ENCODE results near the gene SLIT3.

Gene SLIT3

DNA sequence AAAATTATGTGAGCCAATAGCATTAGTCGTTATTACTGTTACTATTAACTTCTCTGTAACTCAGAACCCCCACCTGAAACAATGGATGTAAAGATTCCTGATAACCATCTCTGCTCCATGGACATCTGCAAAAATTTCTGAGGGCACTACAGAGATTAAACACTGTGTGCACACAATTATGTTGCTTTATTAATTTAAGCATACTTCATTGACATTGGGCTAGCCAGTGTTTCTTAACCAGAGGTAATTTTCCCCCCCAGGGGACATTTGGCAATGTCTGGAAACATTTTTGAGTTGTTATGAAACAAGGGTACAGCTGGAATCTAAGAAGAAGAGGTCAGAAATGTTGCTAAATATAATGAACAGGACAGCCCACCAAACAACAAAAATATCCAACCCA is 19.3 kb downstream of the SLIT3 start:
- Mint-ChIP-seq H3K9me3 (peaks cover 14% of the 10 kb centered on the region), H3K4me1 (peaks cover 20% of the 10 kb centered on the region), H3K36me3 (ENCODE audit: low read depth) (peaks cover 6% of the 10 kb centered on the region), H3K27ac (no peak overlapping the region), H3K27me3 (ENCODE audit: low read depth, poor library complexity) (peaks cover 15% of the 10 kb centered on the region), H3K4me3 (no peak overlapping the region)
- TF ChIP-seq, protein P1, sequence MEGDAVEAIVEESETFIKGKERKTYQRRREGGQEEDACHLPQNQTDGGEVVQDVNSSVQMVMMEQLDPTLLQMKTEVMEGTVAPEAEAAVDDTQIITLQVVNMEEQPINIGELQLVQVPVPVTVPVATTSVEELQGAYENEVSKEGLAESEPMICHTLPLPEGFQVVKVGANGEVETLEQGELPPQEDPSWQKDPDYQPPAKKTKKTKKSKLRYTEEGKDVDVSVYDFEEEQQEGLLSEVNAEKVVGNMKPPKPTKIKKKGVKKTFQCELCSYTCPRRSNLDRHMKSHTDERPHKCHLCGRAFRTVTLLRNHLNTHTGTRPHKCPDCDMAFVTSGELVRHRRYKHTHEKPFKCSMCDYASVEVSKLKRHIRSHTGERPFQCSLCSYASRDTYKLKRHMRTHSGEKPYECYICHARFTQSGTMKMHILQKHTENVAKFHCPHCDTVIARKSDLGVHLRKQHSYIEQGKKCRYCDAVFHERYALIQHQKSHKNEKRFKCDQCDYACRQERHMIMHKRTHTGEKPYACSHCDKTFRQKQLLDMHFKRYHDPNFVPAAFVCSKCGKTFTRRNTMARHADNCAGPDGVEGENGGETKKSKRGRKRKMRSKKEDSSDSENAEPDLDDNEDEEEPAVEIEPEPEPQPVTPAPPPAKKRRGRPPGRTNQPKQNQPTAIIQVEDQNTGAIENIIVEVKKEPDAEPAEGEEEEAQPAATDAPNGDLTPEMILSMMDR (IDR thresholded peaks at IDR 0.05) = no peak
- DNase-seq = no peak

DNA sequence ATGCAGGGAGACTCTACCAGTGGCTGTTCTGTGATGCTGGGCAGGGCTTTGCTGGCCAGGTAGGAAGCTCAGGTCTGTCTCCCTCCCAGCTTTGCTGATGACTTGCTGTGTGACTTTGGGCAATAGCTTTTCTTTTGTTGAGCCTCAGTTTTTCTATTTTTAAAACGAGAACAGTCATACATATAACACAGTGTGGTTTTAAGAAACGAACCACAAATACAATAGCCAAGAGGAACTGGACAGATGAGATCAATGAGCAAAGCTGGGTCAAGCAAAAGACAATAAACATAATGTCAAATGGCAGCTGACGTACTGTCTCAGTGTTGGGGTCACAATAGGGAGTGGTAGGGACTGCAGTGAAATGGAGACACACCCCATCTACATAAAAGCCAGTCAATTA is 20.2 kb downstream of the SLIT3 start:
- Mint-ChIP-seq H3K36me3 (ENCODE audit: low read depth) (peaks cover 6% of the 10 kb centered on the region), H3K9me3 (peaks cover 7% of the 10 kb centered on the region), H3K27ac (peak overlapping the region; percentile 52), H3K27me3 (ENCODE audit: low read depth, poor library complexity) (peaks cover 15% of the 10 kb centered on the region), H3K4me3 (no peak overlapping the region), H3K4me1 (peaks cover 20% of the 10 kb centered on the region)
- no peak for DNase-seq
- TF ChIP-seq, protein P1 (IDR thresholded peaks at IDR 0.05) = no peak

DNA sequence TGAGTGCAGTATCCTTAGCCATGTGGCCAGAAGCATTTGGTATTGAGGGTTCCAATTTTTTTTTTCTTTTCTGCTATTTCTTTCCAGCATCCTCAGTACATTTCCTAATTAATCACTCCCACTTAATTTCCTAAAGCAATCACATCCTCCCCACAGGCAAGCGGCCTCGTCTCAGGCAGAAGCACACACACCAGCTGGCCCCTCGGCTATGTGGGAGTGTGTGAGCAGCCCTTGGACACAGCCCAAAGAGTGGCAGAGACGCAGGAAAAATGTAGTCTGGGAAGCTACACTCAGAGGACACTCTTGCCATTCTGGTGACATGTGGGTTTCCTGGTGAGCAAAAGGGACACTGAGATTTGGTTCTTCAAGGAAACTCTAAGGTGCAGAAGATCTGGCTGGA is 20.7 kb downstream of the SLIT3 start:
- H3K36me3 Mint-ChIP-seq (ENCODE audit: low read depth) = peaks cover 6% of the 10 kb centered on the region
- DNase-seq = no peak
- peaks cover 20% of the 10 kb centered on the region for H3K4me1 Mint-ChIP-seq
- TF ChIP-seq, protein P1 (IDR thresholded peaks at IDR 0.05) = no peak
- peaks cover 15% of the 10 kb centered on the region for H3K27me3 Mint-ChIP-seq (ENCODE audit: low read depth, poor library complexity)
- H3K9me3 Mint-ChIP-seq = peaks cover 2% of the 10 kb centered on the region
- no peak overlapping the region for H3K4me3 Mint-ChIP-seq
- H3K27ac Mint-ChIP-seq = peak overlapping the region; percentile 52

DNA sequence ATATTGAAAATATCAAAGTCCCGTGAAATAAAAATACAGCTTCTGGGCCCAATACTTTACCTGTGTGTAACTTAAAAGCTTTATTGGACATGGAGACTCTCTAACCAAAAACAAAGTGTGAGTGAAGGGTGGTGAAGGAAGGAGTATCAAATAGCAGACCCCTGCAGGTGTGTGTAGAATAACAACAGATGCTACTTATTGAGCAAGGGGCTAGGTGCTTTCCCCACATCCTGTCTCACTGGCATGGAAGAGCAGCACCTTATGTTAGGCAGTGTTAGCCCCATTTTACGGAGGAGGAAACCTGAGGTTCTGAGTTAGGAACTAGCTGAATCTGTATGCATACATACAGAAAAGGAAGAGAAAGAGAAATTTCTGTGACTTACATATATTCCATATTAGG is 21.8 kb downstream of the SLIT3 start:
- H3K4me3 Mint-ChIP-seq = no peak overlapping the region
- H3K4me1 Mint-ChIP-seq = peaks cover 20% of the 10 kb centered on the region
- TF ChIP-seq, protein P1 (IDR thresholded peaks at IDR 0.05) = no peak
- H3K27ac Mint-ChIP-seq = no peak overlapping the region
- H3K27me3 Mint-ChIP-seq (ENCODE audit: low read depth, poor library complexity) = peaks cover 17% of the 10 kb centered on the region
- DNase-seq = no peak
- peaks cover 5% of the 10 kb centered on the region for H3K36me3 Mint-ChIP-seq (ENCODE audit: low read depth)
- H3K9me3 Mint-ChIP-seq = no peaks in the 10 kb centered on the region

DNA sequence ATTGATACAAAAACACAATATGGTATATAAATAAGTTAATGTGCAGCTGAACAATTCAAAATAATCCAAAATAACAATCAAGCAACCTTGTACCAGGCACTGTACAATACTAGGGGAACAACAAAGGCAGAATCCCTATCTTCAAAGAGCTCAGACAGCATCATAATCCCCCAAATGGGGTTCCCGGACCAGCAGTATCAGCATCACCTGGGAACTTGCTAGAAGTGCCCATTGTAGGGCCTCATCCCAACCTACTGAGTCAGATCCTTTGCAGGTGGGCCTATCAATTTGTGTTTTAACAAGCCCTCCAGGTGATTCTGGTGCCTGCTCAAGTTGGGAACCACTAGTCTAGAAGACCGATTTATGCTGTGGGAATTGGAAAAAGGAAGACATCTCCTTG is 27.1 kb downstream of the SLIT3 start:
- H3K4me3 Mint-ChIP-seq = no peak overlapping the region
- H3K36me3 Mint-ChIP-seq (ENCODE audit: low read depth) = peaks cover 12% of the 10 kb centered on the region
- DNase-seq = no peak
- H3K27me3 Mint-ChIP-seq (ENCODE audit: low read depth, poor library complexity) = peaks cover 10% of the 10 kb centered on the region
- TF ChIP-seq, protein P1 (IDR thresholded peaks at IDR 0.05) = no peak
- H3K4me1 Mint-ChIP-seq = peaks cover 36% of the 10 kb centered on the region
- peaks cover 5% of the 10 kb centered on the region for H3K9me3 Mint-ChIP-seq
- no peak overlapping the region for H3K27ac Mint-ChIP-seq

DNA sequence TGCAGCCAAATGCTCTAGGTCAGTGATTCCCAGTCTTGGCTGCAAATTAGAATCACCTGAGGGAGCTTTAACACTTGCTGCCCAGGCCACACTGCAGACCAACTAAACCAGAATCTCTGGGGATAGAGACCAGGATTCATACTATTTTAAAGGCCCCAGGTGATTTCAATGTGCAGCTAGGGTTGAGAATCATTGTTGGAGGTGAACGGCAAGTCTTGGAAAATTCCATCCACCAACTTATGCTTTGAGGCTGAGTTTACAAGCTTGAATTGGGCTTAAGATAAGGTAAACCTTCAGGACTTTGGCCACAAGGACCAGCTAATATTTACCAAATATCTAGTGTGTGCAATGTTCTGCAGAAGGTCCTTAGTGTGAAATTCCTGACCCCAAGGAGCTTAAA is 27.5 kb downstream of the SLIT3 start:
- H3K27ac Mint-ChIP-seq = peak overlapping the region; percentile 85

More for the DNA sequence above, 27.5 kb downstream of the SLIT3 start:
- TF ChIP-seq, protein P1 (IDR thresholded peaks at IDR 0.05) = no peak
- no peak overlapping the region for H3K4me3 Mint-ChIP-seq
- H3K4me1 Mint-ChIP-seq = peaks cover 32% of the 10 kb centered on the region
- H3K36me3 Mint-ChIP-seq (ENCODE audit: low read depth) = peaks cover 14% of the 10 kb centered on the region
- H3K9me3 Mint-ChIP-seq = peaks cover 5% of the 10 kb centered on the region
- no peak for DNase-seq
- H3K27me3 Mint-ChIP-seq (ENCODE audit: low read depth, poor library complexity) = peaks cover 10% of the 10 kb centered on the region

Measured in nephron progenitor cell (in vitro differentiated cells).